Activated CD4-positive, alpha-beta T cell treated with anti-CD3 and anti-CD28 coated beads, Interleukin-10, Interleukin-2, amounts not matched to agents 100 ng/mL and 50 ng/mL, durations not matched to agents 16 hours and 8 hours (primary cell): ENCODE data around the gene CDH13.

Experiments
- DNase-seq: peaks from one replicate; pipeline ENCODE4 v3.0.0-alpha.2; 2020

CDH13 gene

GRCh38 chr16:82626791-82627261 is at the start of gene CDH13:
CDH13 (plus strand) TSS chr16:82626969.
- DNase-seq, result no peak

- DNase-seq, result no peak
These were observed 46.4 kb upstream of the CDH13 start for GRCh38 chr16:82580298-82580890.

- DNase-seq, result no peak
These were observed 43.8 kb upstream of the CDH13 start for GRCh38 chr16:82582975-82583374.

GRCh38 chr16:82583422-82583821 is 43.3 kb upstream of the CDH13 start:
- DNase-seq, result no peak

- no peak for DNase-seq
These were observed 42.1 kb upstream of the CDH13 start for GRCh38 chr16:82584553-82585152.

- no peak for DNase-seq
These were observed 41.1 kb upstream of the CDH13 start for GRCh38 chr16:82585675-82586074.

GRCh38 chr16:82586130-82586529 is 40.6 kb upstream of the CDH13 start:
- DNase-seq, result no peak

- no peak for DNase-seq
These were observed 39.5 kb upstream of the CDH13 start for GRCh38 chr16:82587289-82587688.

GRCh38 chr16:82589407-82589806 is 37.4 kb upstream of the CDH13 start:
- no peak for DNase-seq

GRCh38 chr16:82594114-82594513 is 32.7 kb upstream of the CDH13 start:
- no peak for DNase-seq

- DNase-seq, result no peak
These were observed 28.0 kb upstream of the CDH13 start for GRCh38 chr16:82598771-82599170.

GRCh38 chr16:82601989-82602640 is 24.7 kb upstream of the CDH13 start:
- no peak for DNase-seq

GRCh38 chr16:82603784-82604411 is 22.9 kb upstream of the CDH13 start:
- DNase-seq, result no peak

- no peak for DNase-seq
These were observed 21.7 kb upstream of the CDH13 start for GRCh38 chr16:82605076-82605475.

- no peak for DNase-seq
These were observed 20.7 kb upstream of the CDH13 start for GRCh38 chr16:82605863-82606620.

GRCh38 chr16:82609140-82609539 is 17.6 kb upstream of the CDH13 start:
- DNase-seq, result no peak

GRCh38 chr16:82612263-82612662 is 14.5 kb upstream of the CDH13 start:
- DNase-seq, result no peak

GRCh38 chr16:82616356-82616755 is 10.4 kb upstream of the CDH13 start:
- DNase-seq, result no peak

- no peak for DNase-seq
These were observed 5.0 kb upstream of the CDH13 start for GRCh38 chr16:82621781-82622180.

GRCh38 chr16:82623241-82623640 is 3.5 kb upstream of the CDH13 start:
- no peak for DNase-seq

- DNase-seq, result no peak
These were observed 1.5 kb upstream of the CDH13 start for GRCh38 chr16:82625066-82625968.

- no peak for DNase-seq
These were observed 1.3 kb downstream of the CDH13 start for GRCh38 chr16:82628088-82628423.
